ENCODE results near the gene RPS2. TPM values are rescaled to one million over a fixed set of nuclear protein-coding genes. Genes with fewer than 3 reads are reported as not detected.
A peak's percentile ranks its signal among the peaks of the same experiment; 100 is the strongest.

RPS2 gene
- total and polyA plus RNA-seq, 2 of the 8 experiments (the other 6 are each of a cell fraction or from before 2014, with no cell fraction given) = 4,042 to 16,783 TPM

DNA sequence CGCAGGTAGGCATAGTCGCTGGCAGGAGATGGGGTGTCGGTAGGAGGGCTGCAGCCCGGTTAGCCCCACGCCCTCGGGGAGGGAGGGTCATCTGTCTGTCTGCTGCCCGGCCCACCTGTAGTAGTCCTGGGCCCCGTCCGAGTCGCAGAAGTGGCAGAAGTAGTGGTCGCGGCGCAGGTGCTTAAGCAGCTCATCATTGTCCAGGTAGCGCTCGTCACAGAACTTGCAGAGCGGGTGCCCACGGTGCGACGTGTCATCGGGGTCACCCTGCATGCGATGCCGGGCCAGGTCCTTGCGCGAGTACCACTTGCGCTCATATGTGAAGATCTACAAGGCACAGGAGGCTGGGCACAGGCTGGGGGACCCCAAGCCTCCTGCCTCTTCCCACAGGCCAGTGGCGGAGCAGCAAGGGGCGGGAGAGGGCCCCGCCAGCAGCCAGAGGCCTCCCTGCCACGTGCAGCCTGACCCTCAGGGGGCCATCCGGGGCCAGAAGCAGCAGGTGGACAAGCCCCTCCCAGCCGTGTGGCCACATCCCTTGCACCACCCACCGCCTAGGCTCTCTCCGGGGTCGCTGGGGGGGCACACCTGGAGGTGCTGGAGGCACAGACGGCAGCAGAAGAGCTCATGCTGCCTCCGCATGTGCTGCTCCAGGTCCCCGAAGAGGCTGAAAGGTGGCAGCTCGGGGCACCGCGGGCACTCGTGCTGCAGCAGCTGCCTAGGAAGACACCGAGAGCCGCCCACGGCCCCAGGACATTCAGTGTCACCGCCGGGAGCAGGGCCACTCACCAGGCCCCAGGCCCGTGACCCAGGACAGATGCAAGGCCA lies 38.0 kb upstream of the RPS2 start:
- TF ChIP-seq KDM5A (IDR thresholded peaks at IDR 0.05; ENCODE audit: low read length) (no peak), RFX5 (IDR thresholded peaks at IDR 0.05; ENCODE audit: borderline replicate concordance, low read depth, low read length) (no peak), EP300 (IDR thresholded peaks at IDR 0.05; ENCODE audit: borderline replicate concordance in 1 of 2, low read depth in 2 of 2, low read length in 2 of 2) (no peak), ASH2L (IDR thresholded peaks at IDR 0.05; ENCODE audit: low read length) (no peak), POU5F1 (IDR thresholded peaks at IDR 0.05; ENCODE audit: low read depth, low read length) (no peak), SP1 (IDR thresholded peaks at IDR 0.05; ENCODE audit: low read depth, low read length) (no peak), SIRT6 (IDR thresholded peaks at IDR 0.05; ENCODE audit: low read length) (no peak)
- TF ChIP-seq, protein P1, sequence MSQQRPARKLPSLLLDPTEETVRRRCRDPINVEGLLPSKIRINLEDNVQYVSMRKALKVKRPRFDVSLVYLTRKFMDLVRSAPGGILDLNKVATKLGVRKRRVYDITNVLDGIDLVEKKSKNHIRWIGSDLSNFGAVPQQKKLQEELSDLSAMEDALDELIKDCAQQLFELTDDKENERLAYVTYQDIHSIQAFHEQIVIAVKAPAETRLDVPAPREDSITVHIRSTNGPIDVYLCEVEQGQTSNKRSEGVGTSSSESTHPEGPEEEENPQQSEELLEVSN (IDR thresholded peaks at IDR 0.05) = no peak
- POLR2A ChIA-PET (ENCODE audit: partially characterized antibody) = interaction anchor here (1.0 to 4.7 kb wide), 6 partner anchors 9 to 152 kb away, joined by 3 to 37 read pairs (median 11); partner anchors contain the start of genes RNF151, RPS2, SYNGR3 and TRAF7

More for the DNA sequence above, 38.0 kb upstream of the RPS2 start:
- Histone ChIP-seq H3K9ac (replicated peaks in 1 of 4; ENCODE audit: extremely low read depth in 1 of 4, low read depth in 3 of 4, low read length in 3 of 4) (no peak overlapping the region), H2BK5ac (ENCODE audit: low read depth, low read length) (peak overlapping the region; percentile 44), H4K5ac (ENCODE audit: insufficient read length, low read depth, low read length) (no peak overlapping the region), H4K20me1 (replicated peaks in 1 of 2; ENCODE audit: control insufficient read depth in 1 of 2, insufficient read depth in 2 of 2, low read length in 2 of 2) (peaks cover 29 to 58% of the 10 kb centered on the region in 2 experiments), H3K4ac (replicated peaks; ENCODE audit: insufficient read length, low read depth, low read length) (no peak overlapping the region), H3K36me3 (ENCODE audit: control insufficient read depth in 2 of 4, insufficient read depth in 4 of 4, low read length in 3 of 4) (peaks cover 24 to 52% (median 41%) of the 10 kb centered on the region in 4 experiments), H2BK120ac (replicated peaks; ENCODE audit: low read depth, low read length) (no peak overlapping the region), H2BK12ac (ENCODE audit: low read depth, low read length) (no peak overlapping the region), H3K23ac (ENCODE audit: insufficient read length) (no peak overlapping the region), H3K4me3 (ENCODE audit: extremely low read depth in 1 of 4, insufficient read depth in 2 of 4, low read depth in 3 of 4, low read length in 4 of 4) (no peak overlapping the region), H2BK20ac (ENCODE audit: low read length) (no peak overlapping the region), H4K8ac (ENCODE audit: extremely low read depth, insufficient read depth, low read length) (peak overlapping the region; percentile 57; the same call in 1 of the 2 replicates), H3K79me1 (ENCODE audit: low read depth, low read length) (peaks cover 6% of the 10 kb centered on the region; the same call in 1 of the 2 replicates), H3K4me1 (replicated peaks in 1 of 4; ENCODE audit: control insufficient read depth in 3 of 4, insufficient read depth in 4 of 4, low read length in 3 of 4) (peaks cover 0 to 23% (median 10%) of the 10 kb centered on the region in 4 experiments; a peak in 5 of 7 replicates), H3K14ac (ENCODE audit: insufficient read length) (no peak overlapping the region), H3K79me2 (ENCODE audit: control insufficient read depth in 1 of 2, insufficient read depth in 2 of 2, low read length in 2 of 2) (peaks cover 7 to 34% of the 10 kb centered on the region in 2 experiments; a peak in 3 of 4 replicates), H2AFZ (ENCODE audit: low read length) (no peak overlapping the region), H2AK5ac (ENCODE audit: low read depth, low read length) (no peak overlapping the region), H3K9me3 (ENCODE audit: insufficient read depth in 2 of 2, low read depth in 1 of 2, low read length in 1 of 2) (no peaks in the 10 kb centered on the region), H3K4me2 (ENCODE audit: insufficient read depth in 1 of 2, low read depth in 2 of 2, low read length in 2 of 2) (no peak overlapping the region), H3K27ac (ENCODE audit: low read depth, low read length) (no peak overlapping the region; the same call in 1 of the 2 replicates), H2BK15ac (ENCODE audit: low read length) (no peak overlapping the region), H3K23me2 (ENCODE audit: low read depth, low read length) (no peaks in the 10 kb centered on the region), H3K56ac (replicated peaks; ENCODE audit: insufficient read length, low read depth, low read length) (no peak overlapping the region), H3K18ac (ENCODE audit: extremely low read depth, low read length) (no peak overlapping the region), H4K91ac (replicated peaks; ENCODE audit: insufficient read length, low read length) (no peak overlapping the region), H3K27me3 (replicated peaks in 1 of 4; ENCODE audit: control insufficient read depth in 3 of 4, extremely low read depth in 1 of 4, insufficient read depth in 3 of 4, low read length in 3 of 4) (no peaks in the 10 kb centered on the region)
- no peak for DNase-seq (ENCODE audit: low read depth in 1 of 2, low spot score in 2 of 2)
- CTCF ChIA-PET (ENCODE audit: partially characterized antibody) = interaction anchor here (0.8 to 4.3 kb wide), 19 partner anchors 9 to 145 kb away, joined by 4 to 55 read pairs (median 6); partner anchors contain the start of genes NPW, NTHL1, SYNGR3 and TBL3
- FAIRE-seq = no peak
- 97% methylated on average over 40 of the region's 47 CpGs; no CpG with 5 or more reads in 1 of the 2 experiments for whole genome bisulfite sequencing, 2 experiments (ENCODE audit: extremely low coverage in 1 of 2, insufficient coverage in 1 of 2, insufficient read length in 1 of 2, insufficient replicate concordance in 2 of 2, low coverage in 1 of 2, low lambda C conversion rate in 2 of 2, missing lambda C conversion rate in 1 of 2)

Measured in H1 (cell line).